ENCODE measurements around the gene GUCY1A2.
"Not testable (repeated sequence)": the region's sequence is repeated elsewhere in the genome, so short reads cannot be mapped to it uniquely, and the experiment has no call there.

GUCY1A2 gene

GRCh38 chr11:106913141-106913540, 105.1 kb downstream of the GUCY1A2 start:
- TF ChIP-seq ZFX (IDR thresholded peaks at IDR 0.05; ENCODE audit: borderline replicate concordance) = no peak
- TF ChIP-seq CTCF (IDR thresholded peaks at IDR 0.05) = no peak
- peak overlapping the region; percentile 40 for H3K27ac ChIP-seq

DNA sequence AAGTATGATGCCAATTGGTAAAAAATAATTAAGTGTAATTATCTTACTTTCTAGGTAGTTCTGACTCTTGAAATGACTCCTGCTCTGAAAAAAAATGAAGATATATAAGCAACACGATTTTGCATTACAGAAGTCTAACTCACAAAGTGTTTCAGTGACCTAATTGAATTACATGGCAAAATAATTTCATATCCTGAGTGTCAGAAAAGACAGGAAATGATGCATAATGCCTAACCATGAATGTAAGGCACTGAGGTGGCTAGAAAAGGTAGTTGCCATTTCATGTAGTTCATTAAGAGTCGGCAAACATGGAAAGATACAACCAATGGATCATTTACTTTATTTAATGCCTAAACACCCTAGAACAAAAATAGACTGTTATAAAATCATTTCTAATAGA, 113.5 kb downstream of the GUCY1A2 start:
- no peak for TF ChIP-seq ZFX (IDR thresholded peaks at IDR 0.05; ENCODE audit: borderline replicate concordance)
- TF ChIP-seq CTCF (IDR thresholded peaks at IDR 0.05) = no peak
- H3K27ac ChIP-seq = no peak overlapping the region

GRCh38 chr11:106889718-106890117, 128.6 kb downstream of the GUCY1A2 start:
- TF ChIP-seq ZFX (IDR thresholded peaks at IDR 0.05; ENCODE audit: borderline replicate concordance) = no peak
- TF ChIP-seq CTCF (IDR thresholded peaks at IDR 0.05) = no peak
- no peak overlapping the region for H3K27ac ChIP-seq

DNA sequence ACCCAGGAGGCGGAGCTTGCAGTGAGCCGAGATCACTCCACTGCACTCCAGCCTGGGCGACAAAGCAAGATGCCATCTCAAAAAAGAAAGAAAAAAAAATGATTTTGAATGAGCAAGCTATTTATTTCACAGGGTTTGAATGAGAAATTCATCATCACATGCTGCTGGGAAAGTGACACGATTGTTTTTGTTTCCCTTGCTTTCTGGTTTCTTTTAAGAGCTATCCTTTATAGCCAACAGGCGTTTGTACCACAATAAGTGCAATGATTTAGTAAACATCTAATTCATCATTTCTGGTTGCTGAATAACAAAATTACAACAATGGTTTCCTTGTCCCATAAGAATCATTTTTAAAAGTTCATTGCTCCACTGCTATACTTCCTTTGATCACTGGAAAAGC, 129.9 kb downstream of the GUCY1A2 start:
- H3K27ac ChIP-seq = no peak overlapping the region
- TF ChIP-seq CTCF (IDR thresholded peaks at IDR 0.05) (no peak), ZFX (IDR thresholded peaks at IDR 0.05; ENCODE audit: borderline replicate concordance) (no peak)

GRCh38 chr11:106883693-106884092, 134.6 kb downstream of the GUCY1A2 start:
- H3K27ac ChIP-seq = not testable (repeated sequence)

DNA sequence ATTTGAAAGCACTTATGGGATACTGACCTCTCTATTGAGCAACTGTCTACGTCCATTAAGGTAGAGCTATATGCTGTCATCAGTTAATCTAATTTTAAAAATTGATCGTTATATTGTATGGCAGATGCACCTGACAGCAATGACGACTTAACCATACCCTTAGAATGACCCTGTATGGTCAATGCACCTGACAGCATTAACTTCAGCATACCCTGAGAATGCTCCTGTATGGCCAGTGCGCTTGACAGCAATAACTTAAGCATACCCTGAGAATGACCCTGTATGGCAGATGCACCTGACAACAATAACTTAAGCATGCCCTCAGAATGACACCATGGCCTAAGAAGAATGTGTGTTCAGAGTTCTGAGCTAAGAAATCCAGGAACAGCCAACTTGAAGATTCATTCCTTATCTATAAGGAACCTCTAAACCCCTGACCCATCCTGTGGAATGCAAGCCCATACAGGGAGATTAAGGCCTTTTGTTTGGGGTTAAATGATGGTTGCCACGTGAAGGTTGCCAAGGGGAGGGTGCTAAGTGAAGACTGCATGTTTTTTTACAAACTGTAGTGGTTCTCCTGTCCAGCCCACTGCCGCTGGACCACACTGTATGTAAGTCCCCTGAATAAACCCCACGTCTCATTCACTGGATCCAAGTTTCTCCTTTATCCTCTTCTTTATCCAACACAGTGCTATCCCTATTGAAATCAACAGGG, 138.3 kb downstream of the GUCY1A2 start:
- no peak for TF ChIP-seq ZFX (IDR thresholded peaks at IDR 0.05; ENCODE audit: borderline replicate concordance)
- TF ChIP-seq CTCF (IDR thresholded peaks at IDR 0.05) = no peak
- no peak overlapping the region for H3K27ac ChIP-seq

DNA sequence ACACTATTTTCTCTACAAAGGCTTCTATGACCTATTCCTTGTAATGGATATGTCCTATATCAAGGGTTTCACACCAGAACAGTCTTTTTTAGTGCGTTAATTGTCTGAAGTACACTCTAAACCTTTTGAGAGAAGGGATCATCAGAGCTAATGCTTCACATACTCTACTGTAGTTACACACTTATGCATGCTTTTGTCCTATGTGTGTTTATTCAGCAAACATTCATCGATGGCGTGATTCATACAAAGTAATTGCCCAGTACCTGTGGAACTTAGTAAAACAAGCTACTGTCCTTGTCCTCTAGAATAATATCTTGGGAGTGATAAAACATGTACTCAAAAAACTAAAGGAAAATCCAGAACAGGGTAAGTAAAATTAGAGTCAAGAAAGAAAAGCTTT, 139.2 kb downstream of the GUCY1A2 start:
- TF ChIP-seq CTCF (IDR thresholded peaks at IDR 0.05) (no peak), ZFX (IDR thresholded peaks at IDR 0.05; ENCODE audit: borderline replicate concordance) (no peak)
- peak overlapping the region; percentile 8; the same call in 1 of the 2 replicates for H3K27ac ChIP-seq

- no peak for TF ChIP-seq ZFX (IDR thresholded peaks at IDR 0.05; ENCODE audit: borderline replicate concordance)
- H3K27ac ChIP-seq = peak overlapping the region; percentile 17; the same call in 1 of the 2 replicates
These were observed 143.3 kb downstream of the GUCY1A2 start for GRCh38 chr11:106875013-106875412.

Data from 22Rv1 (cell line).